DMS53 treated with DMSO at 0.1 percent for 48 hours (cell line): ENCODE measurements around the gene PDE1C.
"Not testable (repeated sequence)": the region's sequence is repeated elsewhere in the genome, so short reads cannot be mapped to it uniquely, and the experiment has no call there.

Experiments used
- DNase-seq: peaks from one replicate; lab custom pipeline; 2025; ENCODE audit not compliant: unreplicated experiment; lab: John Stamatoyannopoulos, UW

The PDE1C gene

GRCh38 chr7:32045228-32045627 is 25.0 kb downstream of the PDE1C start:
- DNase-seq: peak; percentile 39

GRCh38 chr7:32044739-32045138 is 25.5 kb downstream of the PDE1C start:
- DNase-seq: no peak

GRCh38 chr7:32043688-32044087 is 26.5 kb downstream of the PDE1C start:
- peak; percentile 89 for DNase-seq

DNA sequence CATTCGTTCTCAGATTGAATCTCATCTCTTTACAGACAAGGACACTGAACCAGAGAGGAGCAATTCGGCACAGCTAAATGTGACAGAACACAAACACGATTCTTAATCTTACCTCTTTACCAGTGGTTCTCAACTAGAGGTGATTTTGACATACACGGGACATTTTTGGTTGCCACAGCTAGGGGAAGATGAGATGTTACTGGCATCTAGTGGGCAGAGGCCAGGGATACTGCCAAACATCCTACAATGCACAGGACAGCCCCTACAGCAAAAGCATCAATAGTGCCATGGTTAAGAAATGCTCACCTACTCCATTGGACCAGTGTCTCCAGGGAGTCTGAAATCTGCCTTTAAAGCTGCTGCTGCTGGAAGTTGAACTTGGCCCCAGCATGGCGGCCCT is 27.3 kb downstream of the PDE1C start:
- DNase-seq: no peak

DNA sequence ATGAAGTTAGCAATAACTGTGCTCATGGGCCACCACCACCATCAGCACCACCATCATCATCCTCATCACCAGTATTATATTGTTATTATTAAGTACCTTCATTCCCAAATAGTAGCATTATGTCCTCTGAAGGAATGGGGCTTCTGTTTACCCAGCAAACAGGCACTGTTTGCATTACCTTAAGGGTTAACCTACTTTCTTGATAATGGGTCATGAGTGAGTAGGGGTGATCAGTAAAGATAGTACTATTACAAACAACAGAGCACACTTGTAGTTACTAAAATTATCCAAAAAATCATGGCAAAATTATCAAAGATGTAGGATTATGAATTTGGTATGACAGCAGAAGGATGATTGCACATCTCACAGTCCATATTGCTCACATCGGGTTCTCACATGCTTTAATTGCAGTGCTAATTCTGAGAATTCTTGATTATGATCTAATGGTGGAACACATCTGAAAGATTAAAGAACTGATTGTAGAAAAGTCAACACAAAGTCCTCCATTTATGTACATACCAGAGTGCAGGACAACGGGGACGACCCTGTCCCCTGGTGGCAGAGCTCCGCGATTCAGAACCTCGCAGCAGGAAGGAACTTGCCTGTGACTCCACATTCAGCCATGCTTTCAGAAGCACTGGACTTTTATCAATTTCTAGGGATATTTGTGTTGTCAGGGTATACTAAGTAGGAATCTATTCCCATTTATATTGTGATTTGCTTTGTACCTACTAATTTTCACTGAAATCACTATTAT is 31.0 kb downstream of the PDE1C start:
- DNase-seq: no peak

DNA sequence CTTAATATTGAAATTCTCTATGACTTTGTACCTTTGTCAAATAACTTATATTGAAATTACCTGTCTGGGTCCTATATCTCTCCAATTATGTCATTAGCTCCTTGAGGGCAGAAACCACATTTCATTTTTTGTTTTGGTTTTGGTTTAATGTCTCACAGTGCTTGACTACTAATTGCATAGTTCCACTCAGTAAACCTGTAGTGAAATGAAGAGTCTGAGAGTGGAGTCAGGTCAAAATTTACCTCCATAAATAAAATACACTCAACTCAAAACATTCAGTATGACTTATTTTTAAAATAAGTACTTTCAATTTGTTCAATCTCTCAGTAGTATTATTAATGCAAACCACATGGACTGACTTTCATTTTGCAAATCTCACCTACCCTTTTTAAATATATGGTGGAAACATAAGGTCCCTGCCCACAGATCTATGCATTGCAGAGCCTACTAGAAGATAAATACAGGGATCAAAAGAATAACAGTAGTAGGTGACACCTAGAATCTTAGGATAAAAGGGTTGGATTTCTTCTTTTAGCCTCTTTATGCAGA is 32.5 kb downstream of the PDE1C start:
- DNase-seq: no peak

- no peak for DNase-seq
These were observed 33.6 kb downstream of the PDE1C start for GRCh38 chr7:32036557-32036956.

GRCh38 chr7:32034052-32034451 is 36.2 kb downstream of the PDE1C start:
- peak; percentile 99 for DNase-seq

GRCh38 chr7:32033006-32033405 is 37.2 kb downstream of the PDE1C start:
- DNase-seq: peak; percentile 15

- DNase-seq: no peak
These were observed 38.0 kb downstream of the PDE1C start for GRCh38 chr7:32032211-32032610.

- DNase-seq: no peak
These were observed 39.1 kb downstream of the PDE1C start for GRCh38 chr7:32030904-32031692.

DNA sequence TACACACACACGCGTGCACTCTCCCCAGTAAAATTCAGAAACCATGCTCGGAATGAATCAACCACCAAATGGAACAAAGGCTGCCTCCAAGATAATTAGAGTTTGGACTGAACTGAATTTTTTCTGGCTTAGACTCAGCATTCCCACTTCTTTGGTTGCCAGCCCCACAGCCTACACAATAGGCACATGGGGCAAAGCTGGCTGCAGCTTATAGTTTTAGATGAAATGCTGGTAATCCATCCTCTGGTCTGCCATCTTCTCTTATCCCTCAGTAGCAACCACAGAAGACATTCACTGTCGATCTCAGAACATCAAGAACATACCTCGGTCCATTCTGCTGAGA is 44.2 kb downstream of the PDE1C start:
- DNase-seq: no peak

- no peak for DNase-seq
These were observed 44.7 kb downstream of the PDE1C start for GRCh38 chr7:32025381-32026082.

DNA sequence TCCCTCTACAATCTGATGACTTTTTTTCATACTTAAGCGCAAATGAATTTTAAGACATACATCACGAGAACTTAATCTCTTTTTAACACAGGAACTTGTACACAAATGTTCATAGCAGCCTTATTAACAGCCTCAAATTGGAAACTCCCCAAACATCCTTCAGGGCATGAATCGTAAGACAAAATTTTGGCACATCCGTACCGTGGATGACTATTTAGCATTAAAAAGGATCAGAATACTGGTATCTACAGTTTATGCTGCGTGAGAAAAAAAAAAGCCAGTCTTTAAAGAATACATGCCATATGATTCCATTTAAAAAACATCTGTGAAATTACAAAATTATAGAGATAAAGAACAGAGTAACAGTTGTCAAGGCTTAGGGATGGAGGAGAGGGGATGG is 46.8 kb downstream of the PDE1C start:
- no peak for DNase-seq

DNA sequence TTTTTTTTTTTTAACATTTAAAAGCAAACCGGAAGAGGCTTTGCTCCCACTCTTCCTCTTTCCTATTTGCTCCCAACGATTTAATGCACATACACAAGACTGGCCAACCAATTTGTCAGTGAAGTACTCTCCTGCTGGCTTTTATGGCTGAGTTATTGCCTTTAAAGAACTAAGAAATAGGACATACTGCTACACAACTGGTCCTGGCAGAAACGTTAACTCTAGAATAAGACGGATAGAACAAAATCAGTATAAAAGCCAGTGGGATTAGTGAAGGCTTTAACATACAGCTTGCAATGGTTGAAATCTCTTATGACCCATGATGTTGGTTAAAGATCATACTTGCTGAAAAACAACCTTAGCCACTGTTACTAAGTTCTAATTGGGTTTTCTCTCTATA is 47.2 kb downstream of the PDE1C start:
- no peak for DNase-seq

- DNase-seq: no peak
These were observed 49.6 kb downstream of the PDE1C start for GRCh38 chr7:32020551-32021159.

GRCh38 chr7:32018845-32019578 is 51.2 kb downstream of the PDE1C start:
- DNase-seq: no peak

DNA sequence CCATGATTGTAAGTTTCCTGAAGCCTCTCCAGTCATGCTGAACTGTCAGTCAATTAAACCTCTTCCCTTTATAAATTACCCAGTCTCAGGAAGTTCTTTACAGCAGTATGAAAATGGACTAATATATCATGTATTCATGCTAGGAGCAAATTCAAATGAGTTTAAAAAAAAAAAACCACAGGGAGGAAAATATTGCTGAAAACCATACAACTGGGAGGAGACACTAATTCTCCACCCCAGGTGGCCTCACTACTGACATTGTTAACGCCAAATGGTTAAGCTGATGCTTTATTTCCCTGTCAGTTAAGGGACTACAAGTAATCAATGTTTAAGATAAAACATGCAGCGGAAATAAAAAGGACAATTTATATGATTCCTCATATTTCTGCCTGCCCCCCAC is 55.1 kb downstream of the PDE1C start:
- DNase-seq: no peak

GRCh38 chr7:32013471-32013870 is 56.7 kb downstream of the PDE1C start:
- not testable (repeated sequence) for DNase-seq

- no peak for DNase-seq
These were observed 64.6 kb downstream of the PDE1C start for GRCh38 chr7:32005577-32005976.

DNA sequence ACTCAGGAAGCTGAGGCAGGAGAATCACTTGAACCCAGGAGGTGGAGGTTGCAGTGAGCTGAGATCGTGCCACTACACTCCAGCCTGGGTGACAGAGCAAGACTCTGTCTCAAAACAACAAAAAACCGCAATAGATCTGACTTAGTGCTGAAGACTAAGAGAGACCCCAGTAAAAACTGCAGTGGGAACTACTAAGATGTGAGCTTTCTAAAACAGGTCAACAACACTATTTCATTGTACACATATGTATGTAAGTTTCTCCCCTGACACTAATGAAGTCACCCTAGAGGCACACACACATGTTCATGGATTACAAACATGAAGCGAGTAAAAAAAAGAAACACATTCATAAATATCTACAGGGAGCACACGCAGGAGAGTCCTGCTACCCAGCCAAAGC is 68.3 kb downstream of the PDE1C start:
- DNase-seq: no peak
